HEK293 (cell line): Measurements from ENCODE around the gene MALRD1.

Experiments used
- CTCF ChIP-seq: fragments of 450-650 bp; formaldehyde crosslinking; IDR thresholded peaks from 2 replicates; pipeline ENCODE4 v1.5.1; 2016; ENCODE audit warnings: missing biosample characterization, missing genetic modification characterization
- MZF1 ChIP-seq: fragments of 450-650 bp; formaldehyde crosslinking; IDR thresholded peaks from 2 replicates; pipeline ENCODE4 v1.5.1; 2017; ENCODE audit warnings: missing biosample characterization, missing genetic modification characterization, borderline replicate concordance
- REST ChIP-seq: fragments of 450-650 bp; formaldehyde crosslinking; IDR thresholded peaks from 2 replicates; pipeline ENCODE4 v1.5.1; 2016; ENCODE audit warnings: missing biosample characterization, missing genetic modification characterization
- ZFP3 ChIP-seq: fragments of 450-650 bp; formaldehyde crosslinking; IDR thresholded peaks from 2 replicates; pipeline ENCODE4 v1.5.1; 2016; ENCODE audit warnings: low read depth, missing biosample characterization, missing genetic modification characterization
- ZNF132 ChIP-seq: fragments of 450-650 bp; formaldehyde crosslinking; IDR thresholded peaks from 2 replicates; pipeline ENCODE4 v1.5.1; 2017; ENCODE audit warnings: missing biosample characterization, missing genetic modification characterization, borderline replicate concordance
- ZNF341 ChIP-seq: fragments of 450-650 bp; formaldehyde crosslinking; IDR thresholded peaks from 2 replicates; pipeline ENCODE4; 2016; ENCODE audit warnings: low read depth, missing biosample characterization, missing genetic modification characterization
- ZNF549 ChIP-seq: fragments of 450-650 bp; IDR thresholded peaks from 2 replicates; pipeline ENCODE4 v1.5.1; 2018; ENCODE audit warnings: missing biosample characterization, missing genetic modification characterization, mild to moderate bottlenecking, inconsistent platforms, moderate library complexity
- ZNF677 ChIP-seq: fragments of 450-650 bp; IDR thresholded peaks from 2 replicates; pipeline ENCODE4 v1.5.0; 2018; ENCODE audit warnings: missing biosample characterization, mild to moderate bottlenecking, missing genetic modification characterization, moderate library complexity
- ZNF76 ChIP-seq: fragments of 450-650 bp; formaldehyde crosslinking; IDR thresholded peaks from 2 replicates; pipeline ENCODE4; 2016; ENCODE audit warnings: low read depth, missing biosample characterization, missing genetic modification characterization, borderline replicate concordance

DNA sequence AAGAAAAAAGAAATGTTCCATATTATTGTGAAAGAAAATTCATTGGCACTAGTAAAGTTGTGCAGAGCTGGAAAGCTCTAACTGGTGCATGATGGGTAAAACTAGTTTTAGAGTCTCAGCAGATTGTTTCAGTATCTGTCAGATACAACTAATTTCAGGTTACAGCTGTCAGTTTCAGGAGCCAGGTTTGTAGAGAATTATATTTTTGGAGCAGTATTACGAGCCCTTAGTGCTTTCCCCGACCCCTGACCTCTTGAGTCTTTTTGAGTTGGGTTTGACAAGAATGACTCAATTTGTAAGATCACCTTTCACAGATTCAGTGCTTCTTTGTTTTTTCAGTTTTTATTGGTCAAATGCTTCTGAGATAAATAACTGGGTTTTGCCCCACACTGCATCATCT, 401.3 kb downstream of the MALRD1 start:
- TF ChIP-seq ZFP3 (tag by site-specific recombination) (no peak), ZNF341 (tag by site-specific recombination) (no peak), CTCF (no peak), REST (tag by site-specific recombination) (no peak), ZNF549 (no peak), ZNF677 (tag by site-specific recombination) (no peak), ZNF132 (tag by site-specific recombination) (no peak), MZF1 (tag by site-specific recombination) (no peak), ZNF76 (tag by site-specific recombination) (no peak)
